HG03342 (cell line): Measurements from ENCODE around the gene TPCN2.
"Not testable (repeated sequence)": the region's sequence is repeated elsewhere in the genome, so short reads cannot be mapped to it uniquely, and the experiment has no call there.

Source experiments
- ATAC-seq: cut with Tn5 transposase; IDR thresholded peaks from one replicate; pipeline ENCODE4 v1.9.1; 2021; ENCODE audit warnings: mild to moderate bottlenecking, moderate library complexity; ENCODE audit not compliant: unreplicated experiment

The TPCN2 gene

GRCh38 chr11:69073469-69073868 is 24.7 kb downstream of the TPCN2 start:
- ATAC-seq, result no peak

GRCh38 chr11:69074375-69075140 is 25.8 kb downstream of the TPCN2 start:
- ATAC-seq, result no peak

GRCh38 chr11:69075421-69076128 is 26.8 kb downstream of the TPCN2 start:
- ATAC-seq, result no peak

- no peak for ATAC-seq
These were observed 27.5 kb downstream of the TPCN2 start for GRCh38 chr11:69076129-69076791.

- ATAC-seq, result not testable (repeated sequence)
These were observed 28.2 kb downstream of the TPCN2 start for GRCh38 chr11:69076977-69077376.

- no peak for ATAC-seq
These were observed 29.8 kb downstream of the TPCN2 start for GRCh38 chr11:69078508-69078907.

- ATAC-seq, result no peak
These were observed 30.3 kb downstream of the TPCN2 start for GRCh38 chr11:69078930-69079605.

- no peak for ATAC-seq
These were observed 31.0 kb downstream of the TPCN2 start for GRCh38 chr11:69079661-69080256.

GRCh38 chr11:69080257-69080995 is 31.7 kb downstream of the TPCN2 start:
- no peak for ATAC-seq

- ATAC-seq, result no peak
These were observed 32.4 kb downstream of the TPCN2 start for GRCh38 chr11:69081180-69081579.

- ATAC-seq, result no peak
These were observed 35.0 kb downstream of the TPCN2 start for GRCh38 chr11:69083531-69084247.

GRCh38 chr11:69084371-69084770 is 35.6 kb downstream of the TPCN2 start:
- ATAC-seq, result no peak

- ATAC-seq, result no peak
These were observed 36.9 kb downstream of the TPCN2 start for GRCh38 chr11:69085490-69086095.

- no peak for ATAC-seq
These were observed 37.7 kb downstream of the TPCN2 start for GRCh38 chr11:69086152-69087132.

GRCh38 chr11:69087133-69087524 is 38.4 kb downstream of the TPCN2 start:
- ATAC-seq, result no peak

GRCh38 chr11:69087811-69088210 is 39.1 kb downstream of the TPCN2 start:
- ATAC-seq, result no peak

- no peak for ATAC-seq
These were observed 40.0 kb downstream of the TPCN2 start for GRCh38 chr11:69088676-69089146.

GRCh38 chr11:69089258-69089657 is 40.5 kb downstream of the TPCN2 start:
- ATAC-seq, result no peak
